Brain microvascular endothelial cell (primary cell): Measurements from ENCODE around the gene FBXL19.

Source experiments
- DNase-seq: peaks from one replicate; pipeline ENCODE4 v3.0.0-alpha.2; 2020
- H3K27ac ChIP-seq: fragments of 250-450 bp; sonication (Bioruptor Pico); 2 replicates; pipeline ENCODE4 v1.5.1; 2020; ENCODE audit warnings: mild to moderate bottlenecking, moderate library complexity
- H3K27me3 ChIP-seq: fragments of 250-450 bp; sonication (Bioruptor Pico); replicated peaks from 2 replicates; pipeline ENCODE4 v1.5.1; 2020; ENCODE audit warnings: mild to moderate bottlenecking
- H3K36me3 ChIP-seq: fragments of 250-450 bp; sonication (Bioruptor Pico); replicated peaks from 2 replicates; pipeline ENCODE4 v1.5.1; 2020; ENCODE audit warnings: mild to moderate bottlenecking
- H3K4me3 ChIP-seq: 2 replicates; pipeline ENCODE4 v1.5.1; 2011; ENCODE audit warnings: low read depth, mild to moderate bottlenecking, control low read depth, low read length, moderate library complexity
- in situ Hi-C: cut with HindIII; loops from 2 replicates; pipeline ENCODE4 v1.10.0; 2017; ENCODE audit warnings: low sequenced_read_pairs, low pct_ligation_motif_present
- TF ChIP-seq, protein P1 (sequence below): IDR thresholded peaks from 2 replicates; pipeline ENCODE4 v1.5.1; 2011; ENCODE audit warnings: low read depth, mild to moderate bottlenecking, moderate library complexity, low read length, control low read depth, inconsistent platforms; ENCODE audit errors: missing control alignments

The FBXL19 gene

DNA sequence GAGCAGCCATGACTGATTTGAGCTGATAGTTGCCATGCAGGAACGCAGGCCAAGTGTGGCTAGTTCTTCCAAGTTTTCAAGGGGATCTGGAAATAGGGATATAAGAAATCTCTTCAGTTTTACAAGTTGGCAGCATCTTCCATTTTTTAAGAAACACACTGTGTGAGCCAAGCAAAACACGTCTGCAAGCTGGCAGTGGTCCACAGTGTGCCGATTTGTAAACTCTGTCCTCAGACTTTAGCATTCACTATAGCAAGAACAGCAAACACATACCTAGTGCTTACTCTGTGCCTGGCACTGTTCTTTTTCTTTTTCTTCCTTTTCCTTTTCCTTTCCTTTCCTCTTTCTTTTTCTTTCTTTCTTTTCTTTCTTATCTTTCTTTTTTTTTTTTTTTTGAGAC lies 28.4 kb downstream of the FBXL19 start:
- DNase-seq, result no peak
- in situ Hi-C loops, result no loop called here
- Histone ChIP-seq H3K36me3 (peaks cover 3% of the 10 kb centered on the region), H3K4me3 (no peak overlapping the region), H3K27ac (no peak overlapping the region), H3K27me3 (no peaks in the 10 kb centered on the region)
- TF ChIP-seq, protein P1, sequence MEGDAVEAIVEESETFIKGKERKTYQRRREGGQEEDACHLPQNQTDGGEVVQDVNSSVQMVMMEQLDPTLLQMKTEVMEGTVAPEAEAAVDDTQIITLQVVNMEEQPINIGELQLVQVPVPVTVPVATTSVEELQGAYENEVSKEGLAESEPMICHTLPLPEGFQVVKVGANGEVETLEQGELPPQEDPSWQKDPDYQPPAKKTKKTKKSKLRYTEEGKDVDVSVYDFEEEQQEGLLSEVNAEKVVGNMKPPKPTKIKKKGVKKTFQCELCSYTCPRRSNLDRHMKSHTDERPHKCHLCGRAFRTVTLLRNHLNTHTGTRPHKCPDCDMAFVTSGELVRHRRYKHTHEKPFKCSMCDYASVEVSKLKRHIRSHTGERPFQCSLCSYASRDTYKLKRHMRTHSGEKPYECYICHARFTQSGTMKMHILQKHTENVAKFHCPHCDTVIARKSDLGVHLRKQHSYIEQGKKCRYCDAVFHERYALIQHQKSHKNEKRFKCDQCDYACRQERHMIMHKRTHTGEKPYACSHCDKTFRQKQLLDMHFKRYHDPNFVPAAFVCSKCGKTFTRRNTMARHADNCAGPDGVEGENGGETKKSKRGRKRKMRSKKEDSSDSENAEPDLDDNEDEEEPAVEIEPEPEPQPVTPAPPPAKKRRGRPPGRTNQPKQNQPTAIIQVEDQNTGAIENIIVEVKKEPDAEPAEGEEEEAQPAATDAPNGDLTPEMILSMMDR, result no peak

- H3K27ac ChIP-seq, result no peak overlapping the region
- no peak overlapping the region for H3K4me3 ChIP-seq
- DNase-seq, result no peak
- in situ Hi-C loops, result no loop called here
- TF ChIP-seq, protein P1, result no peak
- no peaks in the 10 kb centered on the region for H3K36me3 ChIP-seq
- no peaks in the 10 kb centered on the region for H3K27me3 ChIP-seq
These were observed 29.7 kb downstream of the FBXL19 start for GRCh38 chr16:30953111-30953510.

DNA sequence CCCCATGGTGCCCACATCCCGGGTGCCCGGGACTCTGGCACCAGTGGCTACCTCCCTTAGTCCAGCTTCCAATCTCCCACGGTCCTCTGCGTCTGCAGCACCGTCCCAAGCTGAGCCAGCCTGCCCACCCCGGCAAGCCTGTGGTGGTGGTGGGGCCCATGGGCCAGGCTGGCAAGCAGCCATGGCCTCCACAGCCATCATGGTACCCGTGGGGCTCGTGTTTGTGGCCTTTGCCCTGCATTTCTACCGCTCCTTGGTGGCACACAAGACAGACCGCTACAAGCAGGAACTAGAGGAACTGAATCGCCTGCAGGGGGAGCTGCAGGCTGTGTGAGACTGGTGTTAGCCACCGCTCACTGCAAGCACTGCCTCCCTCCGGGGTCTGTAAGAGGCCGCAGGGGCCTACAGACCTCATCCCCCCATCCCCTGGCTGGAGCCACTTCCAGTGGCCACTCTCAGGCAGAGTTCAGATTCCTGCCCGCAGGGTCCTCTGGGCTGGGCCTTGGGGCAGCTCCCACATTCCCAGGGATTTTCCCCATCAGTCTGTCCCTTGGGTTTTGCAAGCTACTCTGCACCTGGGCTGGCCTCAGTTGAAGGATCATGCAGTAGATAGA lies 30.2 kb downstream of the FBXL19 start:
- no peak overlapping the region for H3K27ac ChIP-seq
- H3K27me3 ChIP-seq, result no peaks in the 10 kb centered on the region

DNA sequence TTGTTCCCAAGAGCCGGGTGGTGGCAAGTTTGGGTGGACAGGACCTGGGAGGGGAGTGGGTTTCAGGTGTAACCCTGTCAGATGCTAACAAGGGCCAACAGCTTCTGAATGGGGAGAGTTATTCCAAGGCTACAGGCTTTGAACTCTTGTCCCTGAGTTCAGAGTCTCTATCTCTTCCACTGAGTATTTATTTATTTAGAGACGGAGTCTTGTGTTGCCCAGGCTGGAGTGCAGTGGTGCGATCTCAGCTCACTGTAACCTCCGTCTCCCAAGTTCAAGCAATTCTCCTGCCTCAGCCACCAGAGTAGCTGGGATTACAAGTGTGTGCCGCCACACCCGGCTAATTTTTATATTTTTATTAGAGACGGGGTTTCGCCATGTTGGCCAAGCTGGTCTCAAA lies 31.6 kb downstream of the FBXL19 start:
- TF ChIP-seq, protein P1, result no peak
- in situ Hi-C loops, result no loop called here

More for the DNA sequence above, 30.2 kb downstream of the FBXL19 start:
- no peak overlapping the region for H3K4me3 ChIP-seq
- TF ChIP-seq, protein P1, result peak; percentile 90
- in situ Hi-C loops, result no loop called here
- DNase-seq, result peak; percentile 67
- no peaks in the 10 kb centered on the region for H3K36me3 ChIP-seq

DNA sequence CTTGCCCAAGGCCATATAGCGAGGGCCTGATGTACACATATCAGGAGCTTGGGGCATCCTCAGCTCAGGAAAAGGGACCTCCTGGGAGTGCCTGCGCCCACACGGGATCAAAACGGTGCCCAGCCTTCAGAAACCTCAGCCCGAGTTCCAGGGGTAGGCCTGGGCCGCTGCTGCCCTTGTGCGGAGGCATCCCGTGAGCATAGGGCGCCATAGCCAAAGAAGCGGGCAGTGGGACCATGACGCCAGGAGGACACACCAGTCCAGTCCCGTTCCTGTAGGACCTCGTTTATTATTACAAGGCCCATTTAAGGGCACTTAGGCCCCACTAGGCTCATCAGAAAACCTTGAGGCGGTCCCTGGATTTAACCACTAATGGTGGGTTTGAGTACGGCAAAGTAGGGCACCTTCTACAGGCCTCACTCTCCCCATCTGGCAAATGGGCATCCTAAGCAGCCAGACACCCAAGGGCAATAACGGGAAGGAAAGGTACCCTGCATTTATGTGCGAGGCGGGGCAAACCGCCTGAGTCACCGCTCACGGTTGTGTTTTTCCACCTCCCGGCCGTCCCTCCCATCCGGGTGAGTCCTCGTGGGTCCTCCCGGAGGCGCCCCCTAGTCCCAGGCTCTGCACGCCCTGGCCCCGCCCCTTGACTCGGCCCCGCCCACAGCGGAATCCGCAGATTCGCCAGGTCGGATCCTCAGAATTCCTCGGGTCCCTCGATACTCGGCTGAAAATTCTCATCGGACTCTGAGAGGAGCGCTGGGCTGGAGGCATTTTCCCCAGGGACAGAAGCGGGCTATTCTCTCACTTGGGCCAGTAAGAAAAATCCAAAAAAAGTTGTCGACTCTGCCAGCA lies 33.5 kb downstream of the FBXL19 start:
- in situ Hi-C loops, result no loop called here
- peak overlapping the region; percentile 99 for H3K27ac ChIP-seq
- peaks cover 22% of the 10 kb centered on the region for H3K36me3 ChIP-seq
- H3K27me3 ChIP-seq, result no peaks in the 10 kb centered on the region
- H3K4me3 ChIP-seq, result peak overlapping the region; percentile 88
- TF ChIP-seq, protein P1, result peak; percentile 45
- DNase-seq, result peak; percentile 79

More for the DNA sequence above, 31.6 kb downstream of the FBXL19 start:
- DNase-seq, result no peak
- H3K36me3 ChIP-seq, result peaks cover 11% of the 10 kb centered on the region
- no peak overlapping the region for H3K27ac ChIP-seq
- no peak overlapping the region for H3K4me3 ChIP-seq
- H3K27me3 ChIP-seq, result no peaks in the 10 kb centered on the region
